Measurements from ENCODE around the gene ATP2B3.

DNA sequence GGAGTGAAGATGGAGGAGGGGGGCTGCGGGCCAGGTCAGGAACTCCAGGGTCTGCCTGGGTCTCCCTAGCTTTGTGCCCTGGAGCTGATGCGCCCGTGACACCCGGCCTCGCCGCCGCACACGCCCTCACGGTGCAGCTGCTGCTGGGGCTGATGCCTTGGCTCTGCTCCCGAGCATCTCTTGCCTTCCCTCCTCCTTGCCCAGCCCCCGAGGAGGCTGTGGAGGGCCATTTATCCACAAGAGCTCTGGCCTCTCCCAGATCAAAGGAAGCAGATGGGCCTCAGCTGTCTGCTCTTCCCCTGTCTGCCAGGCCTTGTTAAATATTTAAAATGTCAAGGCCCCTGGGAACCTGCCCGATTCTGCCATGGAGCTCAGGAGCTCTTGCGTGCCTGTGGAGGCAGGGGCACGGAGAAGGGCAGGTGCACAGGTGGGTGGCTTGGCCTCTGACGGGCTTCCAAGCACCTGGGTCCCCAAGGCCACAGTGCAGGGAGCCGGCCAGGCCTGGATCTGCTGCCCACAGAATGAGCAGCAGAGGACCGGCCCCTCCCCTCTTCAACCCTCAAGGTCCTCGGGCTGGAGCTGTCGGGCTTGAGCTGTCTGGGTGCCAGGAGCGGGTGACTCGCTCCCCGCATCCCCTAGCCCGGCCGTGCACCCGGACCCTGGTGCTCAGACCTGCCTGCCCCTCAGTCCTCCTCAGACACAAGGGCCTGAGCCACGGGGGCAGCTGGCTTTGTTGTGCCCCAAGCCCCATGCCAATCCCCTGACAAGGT, 20.3 kb downstream of the ATP2B3 start:
- TF ChIP-seq SUZ12 (IDR thresholded peaks at IDR 0.05; ENCODE audit: extremely low read depth, insufficient read depth, insufficient read length), result no peak
- no peak for TF ChIP-seq ZNF274 (IDR thresholded peaks at IDR 0.05; ENCODE audit: low read depth, low read length)

All from NT2/D1 (cell line).